ENCODE data around the gene CFAP45. TPM values are rescaled to one million over a fixed set of nuclear protein-coding genes. Genes with fewer than 3 reads are reported as not detected.

Gene CFAP45
- total RNA-seq, 3 donors from 2014 or later (not counting 1 experiment from before 2014, with no cell fraction given) = 1.3 to 5.0 (median 1.6) TPM

DNA sequence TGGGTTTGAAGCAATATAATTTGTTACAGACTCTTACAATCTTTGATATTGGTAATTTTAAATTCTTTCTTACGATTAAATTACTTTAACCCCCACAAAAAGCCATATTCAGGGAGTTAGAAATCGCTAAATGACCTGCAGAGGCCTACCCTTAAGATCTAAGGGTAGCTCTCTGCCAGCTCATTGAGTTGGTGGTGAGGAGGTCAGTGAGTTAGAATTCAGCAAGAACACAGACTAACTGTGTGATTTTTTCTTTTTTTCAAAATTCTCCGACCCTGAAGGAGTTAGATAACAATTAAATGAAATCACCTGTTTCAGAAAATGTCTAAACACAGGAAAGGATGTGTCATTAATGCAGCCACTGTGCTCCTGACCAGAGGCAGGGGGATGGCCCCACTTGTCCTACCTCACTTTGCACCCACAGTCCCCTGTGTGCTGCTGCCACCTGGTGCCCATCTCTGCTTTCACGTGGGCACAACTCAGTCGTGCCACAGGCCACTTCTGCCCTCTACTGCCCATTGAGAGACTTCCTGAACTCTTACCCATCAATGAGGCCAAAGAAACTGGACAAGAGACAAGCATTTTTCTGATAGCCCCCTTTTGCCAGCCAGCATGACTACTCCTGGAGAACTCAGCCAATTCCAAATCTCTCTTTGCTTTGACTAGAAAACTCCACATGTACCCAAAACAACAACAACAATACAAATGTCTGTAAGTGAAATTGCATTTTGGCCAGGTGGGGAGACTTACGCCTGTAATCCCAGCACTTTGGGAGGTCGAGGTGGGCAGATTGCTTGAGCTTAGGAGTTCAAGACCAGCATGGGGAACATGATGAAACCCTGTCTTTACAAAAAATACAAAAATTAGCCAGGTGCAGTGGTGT, 8.4 kb downstream of the CFAP45 start:
- no peaks in the 10 kb centered on the region for H3K9me3 ChIP-seq (ENCODE audit: control insufficient read depth, insufficient read depth, low read length)
- ATAC-seq = peak; percentile 96 to 99 (median 97)
- peaks cover 21 to 30% of the 10 kb centered on the region in 2 donors for H3K4me1 Mint-ChIP-seq
- no peaks in the 10 kb centered on the region for H3K9me3 Mint-ChIP-seq
- H3K4me3 Mint-ChIP-seq = no peak overlapping the region
- no peak overlapping the region for H3K27ac ChIP-seq (ENCODE audit: low read length)
- intact Hi-C loops (cut with micrococcal nuclease) = loop anchor here (1.0 kb wide), 3 partner anchors 93 to 730 kb away; partner anchors contain the start of gene DUSP23
- H3K27ac Mint-ChIP-seq = peak overlapping the region; percentile 14 to 37
- no peak overlapping the region for H3K4me3 ChIP-seq (ENCODE audit: low read length)
- H3K27me3 ChIP-seq (ENCODE audit: control insufficient read depth, insufficient read depth, low read length) = no peaks in the 10 kb centered on the region
- peak; percentile 76 to 90 for DNase-seq
- 34% methylated on average over 6 of the region's 7 CpGs for WGBS (ENCODE audit: insufficient coverage)
- peaks cover 28% of the 10 kb centered on the region for H3K4me1 ChIP-seq (ENCODE audit: control insufficient read depth, insufficient read depth, low read length)
- no peaks in the 10 kb centered on the region for H3K36me3 ChIP-seq (ENCODE audit: control insufficient read depth, insufficient read depth, low read length)
- TF ChIP-seq, protein P1, sequence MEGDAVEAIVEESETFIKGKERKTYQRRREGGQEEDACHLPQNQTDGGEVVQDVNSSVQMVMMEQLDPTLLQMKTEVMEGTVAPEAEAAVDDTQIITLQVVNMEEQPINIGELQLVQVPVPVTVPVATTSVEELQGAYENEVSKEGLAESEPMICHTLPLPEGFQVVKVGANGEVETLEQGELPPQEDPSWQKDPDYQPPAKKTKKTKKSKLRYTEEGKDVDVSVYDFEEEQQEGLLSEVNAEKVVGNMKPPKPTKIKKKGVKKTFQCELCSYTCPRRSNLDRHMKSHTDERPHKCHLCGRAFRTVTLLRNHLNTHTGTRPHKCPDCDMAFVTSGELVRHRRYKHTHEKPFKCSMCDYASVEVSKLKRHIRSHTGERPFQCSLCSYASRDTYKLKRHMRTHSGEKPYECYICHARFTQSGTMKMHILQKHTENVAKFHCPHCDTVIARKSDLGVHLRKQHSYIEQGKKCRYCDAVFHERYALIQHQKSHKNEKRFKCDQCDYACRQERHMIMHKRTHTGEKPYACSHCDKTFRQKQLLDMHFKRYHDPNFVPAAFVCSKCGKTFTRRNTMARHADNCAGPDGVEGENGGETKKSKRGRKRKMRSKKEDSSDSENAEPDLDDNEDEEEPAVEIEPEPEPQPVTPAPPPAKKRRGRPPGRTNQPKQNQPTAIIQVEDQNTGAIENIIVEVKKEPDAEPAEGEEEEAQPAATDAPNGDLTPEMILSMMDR (IDR thresholded peaks at IDR 0.05) = peak; percentile 100
- H3K27me3 Mint-ChIP-seq (ENCODE audit: low read depth in 2 of 2) = peaks cover 0 to 5% of the 10 kb centered on the region in 2 donors
- no peaks in the 10 kb centered on the region for H3K36me3 Mint-ChIP-seq

DNA sequence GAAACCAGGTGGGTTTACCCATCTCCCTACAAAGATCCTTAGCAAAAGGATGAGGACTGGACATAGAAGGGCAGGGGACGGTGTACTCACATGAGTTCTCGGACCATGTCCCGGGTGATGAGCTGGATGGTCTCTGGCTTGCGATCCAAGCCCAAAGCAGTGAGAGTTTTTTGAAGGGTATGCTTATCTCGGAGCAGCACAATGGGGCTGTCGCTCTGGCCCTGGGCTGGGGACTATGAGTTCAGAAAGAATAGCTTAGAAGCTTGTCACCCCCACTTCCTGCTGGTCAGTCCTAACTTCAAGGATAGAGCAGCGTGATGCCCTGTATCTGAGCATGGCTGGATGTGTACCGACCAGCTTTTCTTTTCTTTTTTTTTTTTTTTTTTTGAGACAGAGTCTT, 9.6 kb downstream of the CFAP45 start:
- intact Hi-C loops (cut with micrococcal nuclease) = no loop called here
- DNase-seq = no peak
- H3K27me3 Mint-ChIP-seq (ENCODE audit: low read depth in 2 of 2) = peaks cover 0 to 2% of the 10 kb centered on the region in 2 donors
- no peaks in the 10 kb centered on the region for H3K9me3 Mint-ChIP-seq
- Histone ChIP-seq H3K4me3 (ENCODE audit: low read length) (no peak overlapping the region), H3K27me3 (ENCODE audit: control insufficient read depth, insufficient read depth, low read length) (no peaks in the 10 kb centered on the region), H3K4me1 (ENCODE audit: control insufficient read depth, insufficient read depth, low read length) (peaks cover 21% of the 10 kb centered on the region), H3K27ac (ENCODE audit: low read length) (no peak overlapping the region), H3K36me3 (ENCODE audit: control insufficient read depth, insufficient read depth, low read length) (no peaks in the 10 kb centered on the region), H3K9me3 (ENCODE audit: control insufficient read depth, insufficient read depth, low read length) (no peaks in the 10 kb centered on the region)
- 96% methylated on average over 8 of the region's 8 CpGs for WGBS (ENCODE audit: insufficient coverage)
- no peak for ATAC-seq
- no peaks in the 10 kb centered on the region for H3K36me3 Mint-ChIP-seq
- peaks cover 13 to 23% of the 10 kb centered on the region in 2 donors for H3K4me1 Mint-ChIP-seq
- H3K27ac Mint-ChIP-seq = peak overlapping the region in 1 of 2 donors; percentile 57
- no peak overlapping the region for H3K4me3 Mint-ChIP-seq
- TF ChIP-seq, protein P1 (IDR thresholded peaks at IDR 0.05) = no peak

DNA sequence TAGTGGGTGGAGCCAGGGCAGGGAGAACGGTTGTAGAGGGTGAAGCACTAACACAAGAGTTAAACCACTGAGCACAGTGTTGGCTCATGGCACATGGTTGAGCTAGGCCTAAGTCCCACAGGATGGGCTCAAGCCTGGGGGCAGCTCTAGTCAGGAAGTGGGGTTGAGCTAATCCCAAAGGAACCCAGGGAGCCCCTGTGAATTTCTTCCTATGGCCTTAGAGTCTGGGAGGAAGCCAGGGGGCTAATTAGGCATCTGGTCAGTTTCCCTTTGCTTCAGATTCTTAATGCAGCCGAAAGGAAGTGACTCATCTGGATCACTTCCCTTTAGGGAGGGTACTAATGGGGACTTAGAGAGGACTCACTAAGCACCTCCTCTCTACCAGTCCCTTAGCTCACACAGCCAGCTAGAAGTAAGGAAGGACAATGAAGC, 10.1 kb downstream of the CFAP45 start:
- Histone ChIP-seq H3K4me3 (ENCODE audit: low read length) (no peak overlapping the region), H3K27me3 (ENCODE audit: control insufficient read depth, insufficient read depth, low read length) (no peaks in the 10 kb centered on the region), H3K4me1 (ENCODE audit: control insufficient read depth, insufficient read depth, low read length) (peaks cover 21% of the 10 kb centered on the region), H3K27ac (ENCODE audit: low read length) (no peak overlapping the region), H3K36me3 (ENCODE audit: control insufficient read depth, insufficient read depth, low read length) (no peaks in the 10 kb centered on the region), H3K9me3 (ENCODE audit: control insufficient read depth, insufficient read depth, low read length) (no peaks in the 10 kb centered on the region)
- ATAC-seq = peak; percentile 45 to 70 (median 59)
- DNase-seq = peak in 1 of 2 donors; percentile 27
- peak overlapping the region in 1 of 2 donors; percentile 57 for H3K27ac Mint-ChIP-seq
- H3K4me1 Mint-ChIP-seq = peaks cover 13 to 23% of the 10 kb centered on the region in 2 donors
- intact Hi-C loops (cut with micrococcal nuclease) = loop anchor here (10.0 kb wide), 1 partner anchor 465 kb away; no protein-coding TSS in a partner anchor
- no peaks in the 10 kb centered on the region for H3K36me3 Mint-ChIP-seq
- H3K4me3 Mint-ChIP-seq = no peak overlapping the region
- H3K27me3 Mint-ChIP-seq (ENCODE audit: low read depth in 2 of 2) = peaks cover 0 to 2% of the 10 kb centered on the region in 2 donors
- TF ChIP-seq, protein P1 (IDR thresholded peaks at IDR 0.05) = no peak
- no peaks in the 10 kb centered on the region for H3K9me3 Mint-ChIP-seq
- WGBS (ENCODE audit: insufficient coverage) = 46% methylated on average over 2 of the region's 2 CpGs
